HCT116 (cell line): ENCODE measurements around the gene P4HTM. TPM values are rescaled to one million over a fixed set of nuclear protein-coding genes. Genes with fewer than 3 reads are reported as not detected.
"Not testable (repeated sequence)": the region's sequence is repeated elsewhere in the genome, so short reads cannot be mapped to it uniquely, and the experiment has no call there.

Experiments used
- ATAC-seq: fragments of 200-7000 bp; cut with Tn5 transposase; 2 replicates; pipeline ENCODE4 v1.9.1; 2020; ENCODE audit warnings: mild to moderate bottlenecking, moderate library complexity
- BruUV-seq: library from RNA; stranded (reverse); fragments of 400-500 nt; replicated peaks from 2 replicates; lab custom pipeline; 2021; lab: Mats Ljungman, UMichigan
- CTCF ChIA-PET: fragments of 300-600 bp; sonication (Branson Sonifier 250); formaldehyde crosslinking; loops from one replicate; lab custom pipeline; 2021; ENCODE audit warnings: antibody characterized with exemption; lab: Charles Lee
- POLR2A ChIA-PET: fragments of 300-600, 350-600 bp; sonication (Branson Sonifier 250); formaldehyde crosslinking; loops from one replicate; lab custom pipeline; 2021; ENCODE audit warnings: antibody characterized with exemption; lab: Charles Lee
- RAD21 ChIA-PET, 2 experiments: fragments of 300-600 bp; sonication (Branson Sonifier 250); formaldehyde crosslinking; loops; one replicate each; lab custom pipeline; 2023; ENCODE audit warnings: low total read pairs in 2 of 2; ENCODE audit not compliant: uncharacterized antibody in 2 of 2, unreplicated experiment in 2 of 2, low non-redundant PET in 1 of 2; lab: Charles Lee
- DNase-seq: peaks from one replicate; pipeline ENCODE4 v3.0.0-alpha.2; 2010; ENCODE audit warnings: low read depth, low spot score
- H2AFZ ChIP-seq: fragments of 200-600 bp; shearing (Covaris generic), sonication (generic); 2 replicates; pipeline ENCODE4 v1.6.1; 2017; ENCODE audit warnings: low read depth, mixed run types, mixed read lengths, antibody characterized with exemption, low read length; ENCODE audit not compliant: poor library complexity, severe bottlenecking
- H3K27ac ChIP-seq: 2 replicates; pipeline ENCODE4 v1.5.1; 2012; ENCODE audit warnings: low read depth, low read length
- H3K27me3 ChIP-seq: fragments of 200-600 bp; sonication (generic); 2 replicates; pipeline ENCODE4 v1.6.1; 2016; ENCODE audit warnings: mixed run types, low read length, mixed read lengths; ENCODE audit not compliant: insufficient read depth
- H3K36me3 ChIP-seq, 2 experiments: fragments of 200-500 bp in 1 of 2; fragments of 200-600 bp in 1 of 2; sonication (Bioruptor generic) in 1 of 2; sonication (generic) in 1 of 2; 2 replicates each; pipeline versions ENCODE4 v1.5.1 to v1.6.1; 2014 to 2016; ENCODE audit warnings: low read length in 2 of 2, inconsistent platforms in 1 of 2, mixed read lengths in 1 of 2, mixed run types in 1 of 2; ENCODE audit not compliant: insufficient read depth in 2 of 2, control insufficient read depth in 1 of 2
- H3K4me1 ChIP-seq, 2 experiments: fragments of 200-600 bp in 1 of 2; sonication (generic) in 1 of 2; 2 replicates each; pipeline versions ENCODE4 v1.5.1 to v1.6.1; 2012 to 2017; ENCODE audit warnings: low read length in 2 of 2, inconsistent platforms in 1 of 2, mild to moderate bottlenecking in 1 of 2, mixed read lengths in 1 of 2, mixed run types in 1 of 2, moderate library complexity in 1 of 2; ENCODE audit not compliant: insufficient read depth in 2 of 2, control insufficient read depth in 1 of 2
- H3K4me2 ChIP-seq: fragments of 200-600 bp; sonication (generic); 2 replicates; pipeline ENCODE4 v1.6.1; 2017; ENCODE audit warnings: mixed run types, low read length, mixed read lengths
- H3K4me3 ChIP-seq, 2 experiments: fragments of 200-600 bp in 1 of 2; sonication (generic) in 1 of 2; replicated peaks in 1 of 2; 2 replicates each; pipeline ENCODE4 v1.5.1; 2011 to 2016; ENCODE audit warnings: low read length in 2 of 2, control low read depth in 1 of 2, low read depth in 1 of 2, mild to moderate bottlenecking in 1 of 2, mixed read lengths in 1 of 2, mixed run types in 1 of 2
- H3K79me2 ChIP-seq: fragments of 200-600 bp; sonication (generic); 2 replicates; pipeline ENCODE4 v1.6.1; 2017; ENCODE audit warnings: mild to moderate bottlenecking, mixed run types, low read length, moderate library complexity, mixed read lengths; ENCODE audit not compliant: insufficient read depth
- H3K9ac ChIP-seq: fragments of 200-600 bp; sonication (generic); 2 replicates; pipeline ENCODE4 v1.6.1; 2016; ENCODE audit warnings: low read length, mixed read lengths
- H3K9me2 ChIP-seq: fragments of 200-600 bp; sonication (generic), shearing (Covaris generic); 2 replicates; pipeline ENCODE4 v1.6.1; 2017; ENCODE audit warnings: mixed run types, mild to moderate bottlenecking, moderate library complexity; ENCODE audit not compliant: insufficient read depth
- H3K9me3 ChIP-seq, 2 experiments: fragments of 200-500 bp in 1 of 2; fragments of 200-600 bp in 1 of 2; sonication (Bioruptor generic) in 1 of 2; sonication (generic) in 1 of 2; 2 replicates each; pipeline ENCODE4 v1.6.1; 2014 to 2017; ENCODE audit warnings: low read length in 2 of 2, mixed read lengths in 2 of 2, inconsistent platforms in 1 of 2, low read depth in 1 of 2, mild to moderate bottlenecking in 1 of 2, mixed run types in 1 of 2, moderate library complexity in 1 of 2; ENCODE audit not compliant: control insufficient read depth in 1 of 2, insufficient read depth in 1 of 2
- H4K20me1 ChIP-seq: fragments of 200-600 bp; sonication (generic), shearing (Covaris generic); 2 replicates; pipeline ENCODE4 v1.6.1; 2017; ENCODE audit warnings: mixed run types, mild to moderate bottlenecking, moderate library complexity; ENCODE audit not compliant: insufficient read depth
- POLR2AphosphoS5 ChIP-seq: IDR thresholded peaks from 2 replicates; pipeline ENCODE4 v1.6.1; 2011; ENCODE audit warnings: mild to moderate bottlenecking, low read depth, low read length, moderate library complexity
- YY1 ChIP-seq: IDR thresholded peaks from 2 replicates; pipeline ENCODE4 v1.6.1; 2011; ENCODE audit warnings: low read length, low read depth, moderate library complexity, mild to moderate bottlenecking; ENCODE audit not compliant: insufficient replicate concordance; ENCODE audit errors: extremely low read depth
- ZBTB33 ChIP-seq: IDR thresholded peaks from 2 replicates; pipeline ENCODE4 v1.6.1; 2011; ENCODE audit warnings: mild to moderate bottlenecking, low read length, moderate library complexity; ENCODE audit not compliant: insufficient replicate concordance; ENCODE audit errors: extremely low read depth
- intact Hi-C: fragments of 100-400 bp; cut with micrococcal nuclease; formaldehyde crosslinking; loops from 2 replicates; pipeline ENCODE4 v1.10.0; 2022
- total RNA-seq: library from RNA; stranded (reverse); gene quantifications from one replicate; pipeline ENCODE4 v1.2.1, GENCODE V29; 2021; ENCODE audit not compliant: unreplicated experiment

P4HTM gene
- total RNA-seq, 1 experiment from 2014 or later = 60.5 TPM

- Histone ChIP-seq H2AFZ (no peak overlapping the region), H3K4me1 (peaks cover 3 to 26% of the 10 kb centered on the region in 2 experiments; a peak in 3 of 4 replicates), H3K4me2 (peak overlapping the region; percentile 91), H3K9me2 (no peaks in the 10 kb centered on the region), H4K20me1 (no peaks in the 10 kb centered on the region), H3K36me3 (peaks cover 6 to 9% of the 10 kb centered on the region in 2 experiments; a peak in 3 of 4 replicates), H3K79me2 (peaks cover 55% of the 10 kb centered on the region), H3K27me3 (no peaks in the 10 kb centered on the region), H3K27ac (peak overlapping the region; percentile 99), H3K9me3 (no peaks in the 10 kb centered on the region), H3K9ac (peak overlapping the region; percentile 99), H3K4me3 (peak overlapping the region; percentile 72 to 86)
- DNase-seq (peak; percentile 72), ATAC-seq (peak; percentile 75)
- CTCF ChIA-PET = interaction anchor here (0.9 to 3.2 kb wide), 8 partner anchors 10 to 289 kb away, joined by 3 to 42 read pairs (median 6); partner anchors contain the start of genes DALRD3, NDUFAF3, P4HTM and QRICH1
- POLR2A ChIA-PET = interaction anchor here (1.0 to 2.6 kb wide), 10 partner anchors 9 to 332 kb away, joined by 3 to 52 read pairs (median 14); partner anchors contain the start of genes DALRD3, IMPDH2, KLHDC8B and NDUFAF3
- TF ChIP-seq YY1 = no peak
- TF ChIP-seq ZBTB33 = peak; percentile 5
- TF ChIP-seq POLR2AphosphoS5 = peak; percentile 34
- TSS peak; percentile 30 for BruUV-seq
- intact Hi-C loops = loop anchor here (1.0 kb wide), 1 partner anchor 10 kb away; the partner anchor contains the start of gene DALRD3
- RAD21 ChIA-PET = interaction anchor here (0.6 to 1.9 kb wide), 4 partner anchors 20 to 441 kb away, joined by 4 to 8 read pairs (median 6); partner anchors contain the start of gene QRICH1 (in 1 of the 2)
Observed at GRCh38 chr3:49007771-49008528, 17.9 kb downstream of the P4HTM start.

- ChIA-PET CTCF (interaction anchor here (0.9 to 3.2 kb wide), 2 partner anchors 13 to 269 kb away, joined by 3 to 27 read pairs; partner anchors contain the start of gene NDUFAF3), POLR2A (interaction anchor here (1.0 to 2.5 kb wide), 3 partner anchors 8 to 21 kb away, joined by 3 to 39 read pairs (median 6); partner anchors contain the start of genes DALRD3, IMPDH2 and NDUFAF3)
- Histone ChIP-seq H3K27ac (peak overlapping the region; percentile 99), H3K4me2 (peak overlapping the region; percentile 91), H3K4me3 (peak overlapping the region; percentile 72 to 86), H3K36me3 (peaks cover 6 to 13% of the 10 kb centered on the region in 2 experiments; a peak in 3 of 4 replicates), H3K79me2 (peaks cover 62% of the 10 kb centered on the region), H3K4me1 (peaks cover 3 to 26% of the 10 kb centered on the region in 2 experiments; a peak in 3 of 4 replicates), H3K9ac (peak overlapping the region; percentile 99)
- H3K27me3 ChIP-seq, BruUV-seq, DNase-seq, H4K20me1 ChIP-seq, ATAC-seq, RAD21 ChIA-PET, intact Hi-C loops, H3K9me2 ChIP-seq, H3K9me3 ChIP-seq, H2AFZ ChIP-seq: not testable (repeated sequence)
Observed at GRCh38 chr3:49008627-49009026, 18.6 kb downstream of the P4HTM start.
